HEK293 (cell line): ENCODE measurements around the gene CDC42.

Source experiments
- CTCF ChIA-PET: fragments of 350-600 bp; formaldehyde crosslinking; extraction: SDS; loops from one replicate; lab custom pipeline; 2021; ENCODE audit warnings: antibody characterized with exemption; lab: Yijun Ruan, JAX
- POLR2A ChIA-PET: fragments of 300-600 bp; formaldehyde crosslinking; extraction: SDS; loops from one replicate; lab custom pipeline; 2020; ENCODE audit warnings: antibody characterized with exemption, inconsistent platforms; lab: Yijun Ruan, JAX
- H3K27ac ChIP-seq: fragments of 200-500 bp; sonication (Bioruptor generic); 2 replicates; pipeline ENCODE4 v1.5.1; 2014; ENCODE audit warnings: low read depth, low read length, control low read depth, inconsistent platforms; ENCODE audit errors: extremely low read depth
- H3K36me3 ChIP-seq, 2 experiments: fragments of 200-500 bp in 1 of 2; sonication (Bioruptor generic) in 1 of 2; 1 replicate in 1 of 2; 2 replicates in 1 of 2; pipeline ENCODE4 v1.5.1; 2014 to 2017; ENCODE audit warnings: inconsistent platforms in 2 of 2, low read length in 2 of 2; ENCODE audit not compliant: control insufficient read depth in 2 of 2, insufficient read depth in 1 of 2
- H3K4me1 ChIP-seq: fragments of 200-500 bp; sonication (Bioruptor generic); 2 replicates; pipeline ENCODE4 v1.5.1; 2014; ENCODE audit warnings: mild to moderate bottlenecking, low read length, inconsistent platforms; ENCODE audit not compliant: control insufficient read depth, insufficient read depth
- H3K4me3 ChIP-seq: 2 replicates; pipeline ENCODE4 v1.5.1; 2011; ENCODE audit warnings: low read depth, mild to moderate bottlenecking, control low read depth, low read length, moderate library complexity
- H3K9me3 ChIP-seq: fragments of 200-500 bp; sonication (Bioruptor generic); 2 replicates; pipeline ENCODE4 v1.5.1; 2014; ENCODE audit warnings: low read depth, low read length, inconsistent platforms; ENCODE audit not compliant: control insufficient read depth, insufficient read depth
- GLIS1 ChIP-seq: fragments of 450-650 bp; formaldehyde crosslinking; IDR thresholded peaks from 2 replicates; pipeline ENCODE4 v1.5.1; 2016; ENCODE audit warnings: missing biosample characterization, missing genetic modification characterization
- HOXC10 ChIP-seq: sonication (generic); formaldehyde crosslinking; IDR thresholded peaks from 2 replicates; pipeline ENCODE4 v1.8.1; 2023; ENCODE audit warnings: mild to moderate bottlenecking, missing genetic modification reagents
- WT1 ChIP-seq: fragments of 450-650 bp; formaldehyde crosslinking; IDR thresholded peaks from 2 replicates; pipeline ENCODE4 v1.5.1; 2016; ENCODE audit warnings: missing biosample characterization, missing genetic modification characterization
- ZBTB8A ChIP-seq: fragments of 450-650 bp; formaldehyde crosslinking; IDR thresholded peaks from 2 replicates; pipeline ENCODE4 v1.5.1; 2016; ENCODE audit warnings: missing biosample characterization, missing genetic modification characterization
- ZNF114 ChIP-seq: fragments of 450-650 bp; formaldehyde crosslinking; IDR thresholded peaks from 2 replicates; pipeline ENCODE4 v1.5.0; 2017; ENCODE audit warnings: missing biosample characterization, missing genetic modification characterization
- ZNF140 ChIP-seq: fragments of 450-650 bp; formaldehyde crosslinking; IDR thresholded peaks from 2 replicates; pipeline ENCODE4 v1.5.1; 2016; ENCODE audit warnings: missing biosample characterization, missing genetic modification characterization
- ZNF146 ChIP-seq: fragments of 450-650 bp; formaldehyde crosslinking; IDR thresholded peaks from 2 replicates; pipeline ENCODE4 v1.5.1; 2016; ENCODE audit warnings: missing biosample characterization, missing genetic modification characterization
- ZNF157 ChIP-seq: fragments of 450-650 bp; formaldehyde crosslinking; IDR thresholded peaks from 2 replicates; pipeline ENCODE4 v1.5.1; 2016; ENCODE audit warnings: missing biosample characterization, missing genetic modification characterization
- ZNF184 ChIP-seq: fragments of 450-650 bp; IDR thresholded peaks from 2 replicates; pipeline ENCODE4 v1.5.1; 2018; ENCODE audit warnings: missing biosample characterization, mild to moderate bottlenecking, missing genetic modification characterization
- ZNF221 ChIP-seq: fragments of 450-650 bp; formaldehyde crosslinking; IDR thresholded peaks from 2 replicates; pipeline ENCODE4 v1.5.1; 2017; ENCODE audit warnings: missing biosample characterization, missing genetic modification characterization, borderline replicate concordance
- ZNF223 ChIP-seq: fragments of 450-650 bp; formaldehyde crosslinking; IDR thresholded peaks from 2 replicates; pipeline ENCODE4 v1.5.1; 2016; ENCODE audit warnings: missing biosample characterization, missing genetic modification characterization
- ZNF266 ChIP-seq: fragments of 450-650 bp; formaldehyde crosslinking; IDR thresholded peaks from 2 replicates; pipeline ENCODE4 v1.5.1; 2016; ENCODE audit warnings: missing biosample characterization, missing genetic modification characterization, low read depth
- ZNF37A ChIP-seq: fragments of 450-650 bp; IDR thresholded peaks from 2 replicates; pipeline ENCODE4 v1.5.1; 2018; ENCODE audit warnings: missing biosample characterization, missing genetic modification characterization
- ZNF404 ChIP-seq: fragments of 450-650 bp; formaldehyde crosslinking; IDR thresholded peaks from 2 replicates; pipeline ENCODE4 v1.5.1; 2017; ENCODE audit warnings: missing biosample characterization, missing genetic modification characterization
- ZNF473 ChIP-seq: fragments of 450-650 bp; formaldehyde crosslinking; IDR thresholded peaks from 2 replicates; pipeline ENCODE4 v1.5.1; 2017; ENCODE audit warnings: missing biosample characterization, missing genetic modification characterization
- ZNF521 ChIP-seq: fragments of 450-650 bp; formaldehyde crosslinking; IDR thresholded peaks from 2 replicates; pipeline ENCODE4 v1.5.1; 2017; ENCODE audit warnings: missing biosample characterization, mild to moderate bottlenecking, missing genetic modification characterization
- ZNF530 ChIP-seq: fragments of 450-650 bp; formaldehyde crosslinking; IDR thresholded peaks from 2 replicates; pipeline ENCODE4 v1.5.1; 2016; ENCODE audit warnings: low read depth, missing biosample characterization, missing genetic modification characterization
- ZNF555 ChIP-seq: fragments of 450-650 bp; formaldehyde crosslinking; conservative IDR thresholded peaks from 2 replicates; pipeline ENCODE4 v1.5.1; 2017; ENCODE audit warnings: missing biosample characterization, mild to moderate bottlenecking, missing genetic modification characterization, inconsistent platforms
- ZNF624 ChIP-seq: fragments of 450-650 bp; formaldehyde crosslinking; IDR thresholded peaks from 2 replicates; pipeline ENCODE4 v1.5.1; 2017; ENCODE audit warnings: missing biosample characterization, missing genetic modification characterization
- ZNF658 ChIP-seq: fragments of 450-650 bp; formaldehyde crosslinking; IDR thresholded peaks from 2 replicates; pipeline ENCODE4; 2016; ENCODE audit warnings: missing biosample characterization, missing genetic modification characterization
- ZNF707 ChIP-seq: fragments of 450-650 bp; formaldehyde crosslinking; IDR thresholded peaks from 2 replicates; pipeline ENCODE4 v1.5.1; 2016; ENCODE audit warnings: missing biosample characterization, missing genetic modification characterization
- ZSCAN16 ChIP-seq: fragments of 450-650 bp; formaldehyde crosslinking; IDR thresholded peaks from 2 replicates; pipeline ENCODE4 v1.5.1; 2016; ENCODE audit warnings: missing biosample characterization, missing genetic modification characterization
- TF ChIP-seq, protein P1 (sequence below): fragments of 450-650 bp; formaldehyde crosslinking; IDR thresholded peaks from 2 replicates; pipeline ENCODE4 v1.5.1; 2016; ENCODE audit warnings: missing biosample characterization, missing genetic modification characterization, borderline replicate concordance
- TF ChIP-seq, protein P2 (sequence below): fragments of 450-650 bp; formaldehyde crosslinking; IDR thresholded peaks from 2 replicates; pipeline ENCODE4 v1.5.1; 2017; ENCODE audit warnings: missing biosample characterization, mild to moderate bottlenecking, missing genetic modification characterization, moderate library complexity

The CDC42 gene

DNA sequence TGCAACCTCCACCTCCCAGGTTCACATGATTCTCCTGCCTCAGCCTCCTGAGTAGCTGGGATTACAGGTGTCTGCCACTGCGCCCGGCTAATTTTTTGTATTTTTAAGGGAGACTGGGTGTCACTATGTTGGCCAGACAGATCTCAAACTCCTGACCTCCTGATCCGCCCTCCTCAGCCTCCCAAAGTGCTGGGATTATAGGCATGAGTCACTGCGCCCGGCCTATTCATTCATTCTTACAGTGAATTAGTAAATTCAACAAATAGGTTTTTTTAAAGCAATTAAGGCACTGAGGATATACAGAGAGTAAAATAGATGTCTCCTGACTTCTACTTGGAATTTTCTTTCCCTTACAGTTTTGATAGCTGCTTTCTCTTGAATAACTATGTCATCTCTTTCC is 43.5 kb downstream of the CDC42 start:
- H3K4me3 ChIP-seq, result no peak overlapping the region
- no peak overlapping the region for H3K27ac ChIP-seq
- H3K9me3 ChIP-seq, result no peaks in the 10 kb centered on the region
- H3K4me1 ChIP-seq, result no peaks in the 10 kb centered on the region
- POLR2A ChIA-PET, result no interaction called here
- peaks cover 11 to 79% of the 10 kb centered on the region in 2 experiments for H3K36me3 ChIP-seq
- CTCF ChIA-PET, result no interaction called here
- TF ChIP-seq ZNF555 (tag by site-specific recombination) (no peak), ZNF473 (tag by site-specific recombination) (no peak), GLIS1 (tag by site-specific recombination) (no peak), ZNF146 (tag by site-specific recombination) (no peak), ZNF658 (tag by site-specific recombination) (no peak), ZNF404 (no peak), ZNF624 (tag by site-specific recombination) (no peak), HOXC10 (no peak), ZNF114 (tag by site-specific recombination) (no peak), ZNF707 (no peak), ZNF37A (tag by site-specific recombination) (no peak)

DNA sequence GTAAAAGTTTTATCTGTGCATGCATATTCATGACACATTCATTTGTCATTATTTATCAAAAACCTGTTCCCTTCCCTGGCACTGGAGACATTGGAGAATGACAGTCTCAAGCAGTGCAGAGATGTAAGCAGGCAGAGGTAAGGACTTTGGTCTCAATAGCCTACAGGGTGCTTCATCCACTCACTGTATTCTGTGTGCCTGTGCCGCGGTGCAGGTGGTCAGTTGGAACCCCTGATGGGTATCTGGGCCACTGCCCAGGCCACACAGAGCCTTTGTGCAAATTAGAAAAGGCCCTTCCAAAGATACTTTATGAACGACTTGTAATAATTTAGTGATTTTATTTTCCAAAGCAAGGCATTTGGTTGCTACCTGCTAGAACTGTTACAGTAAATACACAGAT is 44.0 kb downstream of the CDC42 start:
- H3K9me3 ChIP-seq, result no peaks in the 10 kb centered on the region
- ChIA-PET CTCF (no interaction called here), POLR2A (no interaction called here)
- no peaks in the 10 kb centered on the region for H3K4me1 ChIP-seq
- peaks cover 11 to 75% of the 10 kb centered on the region in 2 experiments for H3K36me3 ChIP-seq
- no peak overlapping the region for H3K4me3 ChIP-seq
- H3K27ac ChIP-seq, result no peak overlapping the region
- TF ChIP-seq ZNF530 (tag by site-specific recombination) (no peak), WT1 (no peak), ZNF221 (tag by site-specific recombination) (no peak), ZNF521 (tag by site-specific recombination) (no peak), ZNF223 (tag by site-specific recombination) (no peak), ZNF266 (tag by site-specific recombination) (no peak), ZBTB8A (tag by site-specific recombination) (no peak), ZNF184 (tag by site-specific recombination) (no peak), ZNF157 (tag by site-specific recombination) (no peak), HOXC10 (no peak), ZNF140 (tag by site-specific recombination) (no peak), ZSCAN16 (tag by site-specific recombination) (no peak)
- TF ChIP-seq, protein P1, sequence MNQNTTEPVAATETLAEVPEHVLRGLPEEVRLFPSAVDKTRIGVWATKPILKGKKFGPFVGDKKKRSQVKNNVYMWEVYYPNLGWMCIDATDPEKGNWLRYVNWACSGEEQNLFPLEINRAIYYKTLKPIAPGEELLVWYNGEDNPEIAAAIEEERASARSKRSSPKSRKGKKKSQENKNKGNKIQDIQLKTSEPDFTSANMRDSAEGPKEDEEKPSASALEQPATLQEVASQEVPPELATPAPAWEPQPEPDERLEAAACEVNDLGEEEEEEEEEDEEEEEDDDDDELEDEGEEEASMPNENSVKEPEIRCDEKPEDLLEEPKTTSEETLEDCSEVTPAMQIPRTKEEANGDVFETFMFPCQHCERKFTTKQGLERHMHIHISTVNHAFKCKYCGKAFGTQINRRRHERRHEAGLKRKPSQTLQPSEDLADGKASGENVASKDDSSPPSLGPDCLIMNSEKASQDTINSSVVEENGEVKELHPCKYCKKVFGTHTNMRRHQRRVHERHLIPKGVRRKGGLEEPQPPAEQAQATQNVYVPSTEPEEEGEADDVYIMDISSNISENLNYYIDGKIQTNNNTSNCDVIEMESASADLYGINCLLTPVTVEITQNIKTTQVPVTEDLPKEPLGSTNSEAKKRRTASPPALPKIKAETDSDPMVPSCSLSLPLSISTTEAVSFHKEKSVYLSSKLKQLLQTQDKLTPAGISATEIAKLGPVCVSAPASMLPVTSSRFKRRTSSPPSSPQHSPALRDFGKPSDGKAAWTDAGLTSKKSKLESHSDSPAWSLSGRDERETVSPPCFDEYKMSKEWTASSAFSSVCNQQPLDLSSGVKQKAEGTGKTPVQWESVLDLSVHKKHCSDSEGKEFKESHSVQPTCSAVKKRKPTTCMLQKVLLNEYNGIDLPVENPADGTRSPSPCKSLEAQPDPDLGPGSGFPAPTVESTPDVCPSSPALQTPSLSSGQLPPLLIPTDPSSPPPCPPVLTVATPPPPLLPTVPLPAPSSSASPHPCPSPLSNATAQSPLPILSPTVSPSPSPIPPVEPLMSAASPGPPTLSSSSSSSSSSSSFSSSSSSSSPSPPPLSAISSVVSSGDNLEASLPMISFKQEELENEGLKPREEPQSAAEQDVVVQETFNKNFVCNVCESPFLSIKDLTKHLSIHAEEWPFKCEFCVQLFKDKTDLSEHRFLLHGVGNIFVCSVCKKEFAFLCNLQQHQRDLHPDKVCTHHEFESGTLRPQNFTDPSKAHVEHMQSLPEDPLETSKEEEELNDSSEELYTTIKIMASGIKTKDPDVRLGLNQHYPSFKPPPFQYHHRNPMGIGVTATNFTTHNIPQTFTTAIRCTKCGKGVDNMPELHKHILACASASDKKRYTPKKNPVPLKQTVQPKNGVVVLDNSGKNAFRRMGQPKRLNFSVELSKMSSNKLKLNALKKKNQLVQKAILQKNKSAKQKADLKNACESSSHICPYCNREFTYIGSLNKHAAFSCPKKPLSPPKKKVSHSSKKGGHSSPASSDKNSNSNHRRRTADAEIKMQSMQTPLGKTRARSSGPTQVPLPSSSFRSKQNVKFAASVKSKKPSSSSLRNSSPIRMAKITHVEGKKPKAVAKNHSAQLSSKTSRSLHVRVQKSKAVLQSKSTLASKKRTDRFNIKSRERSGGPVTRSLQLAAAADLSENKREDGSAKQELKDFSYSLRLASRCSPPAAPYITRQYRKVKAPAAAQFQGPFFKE, result no peak
- TF ChIP-seq, protein P2, sequence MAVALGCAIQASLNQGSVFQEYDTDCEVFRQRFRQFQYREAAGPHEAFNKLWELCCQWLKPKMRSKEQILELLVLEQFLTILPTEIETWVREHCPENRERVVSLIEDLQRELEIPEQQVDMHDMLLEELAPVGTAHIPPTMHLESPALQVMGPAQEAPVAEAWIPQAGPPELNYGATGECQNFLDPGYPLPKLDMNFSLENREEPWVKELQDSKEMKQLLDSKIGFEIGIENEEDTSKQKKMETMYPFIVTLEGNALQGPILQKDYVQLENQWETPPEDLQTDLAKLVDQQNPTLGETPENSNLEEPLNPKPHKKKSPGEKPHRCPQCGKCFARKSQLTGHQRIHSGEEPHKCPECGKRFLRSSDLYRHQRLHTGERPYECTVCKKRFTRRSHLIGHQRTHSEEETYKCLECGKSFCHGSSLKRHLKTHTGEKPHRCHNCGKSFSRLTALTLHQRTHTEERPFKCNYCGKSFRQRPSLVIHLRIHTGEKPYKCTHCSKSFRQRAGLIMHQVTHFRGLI (tag by site-specific recombination), result no peak
